Right lobe of liver (tissue), 4 donors: ENCODE data around the gene SLC39A13.

Source experiments
- POLR2A ChIP-seq: fragments of 450-650 bp; IDR thresholded peaks from one replicate; pipeline ENCODE4 v1.6.1; 2017; ENCODE audit warnings: antibody characterized with exemption, mild to moderate bottlenecking
- TF ChIP-seq, protein P1 (sequence below), 4 donors: fragments of 200-600 bp in 3 of 4; fragments of 450-650 bp in 1 of 4; IDR thresholded peaks; one replicate each; pipeline versions ENCODE4 v1.5.1 to v1.8.0; 2016 to 2022; ENCODE audit warnings: antibody characterized with exemption in 4 of 4, mild to moderate bottlenecking in 2 of 4
- donor health status: DM: no; HTN: no; CAD: no.
- donor health status: DM: no; HTN: no; CAD: no.
- donor health status: DM: no; HTN: yes; CAD: no.

DNA sequence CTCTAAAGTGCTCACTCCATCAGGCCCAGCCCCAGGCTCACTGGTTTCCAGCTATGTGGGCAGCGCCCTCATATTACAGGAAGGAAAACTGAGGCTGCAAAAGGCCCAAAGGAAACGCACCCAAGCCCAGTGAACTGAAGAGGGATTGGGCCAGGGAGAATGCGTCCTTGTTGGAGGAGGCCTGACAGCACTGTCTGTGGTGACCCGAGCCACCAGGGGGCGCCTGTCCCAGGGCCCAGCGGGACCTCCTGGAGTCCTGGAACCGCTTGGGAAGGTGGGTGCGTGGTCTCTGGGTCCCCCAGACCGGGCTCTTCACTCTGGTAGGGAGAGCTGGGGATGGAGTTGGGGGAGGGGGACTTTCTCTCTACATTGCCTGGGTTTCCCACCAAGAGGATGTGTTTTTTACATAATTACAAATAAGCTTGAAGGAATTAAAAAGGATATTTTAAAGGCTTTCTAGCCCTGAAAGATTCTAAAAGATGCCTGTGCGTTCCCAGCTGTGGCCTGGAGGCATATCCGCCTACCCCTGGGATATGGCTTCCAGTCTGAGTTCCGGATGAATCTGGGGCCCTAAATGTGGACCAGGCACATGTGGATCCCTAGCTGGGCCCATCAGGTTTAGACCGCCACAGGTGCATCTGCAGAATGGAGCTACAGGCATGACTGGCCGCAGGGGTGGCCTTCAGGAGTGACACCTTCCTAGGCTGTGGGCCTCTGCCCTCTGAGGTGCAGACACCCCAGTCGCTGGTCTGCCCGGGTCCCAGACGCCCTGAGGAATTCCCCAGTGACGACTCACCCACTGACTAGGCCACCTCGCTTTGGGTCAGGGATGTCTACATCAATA lies 34.3 kb upstream of the SLC39A13 start:
- TF ChIP-seq, protein P1, sequence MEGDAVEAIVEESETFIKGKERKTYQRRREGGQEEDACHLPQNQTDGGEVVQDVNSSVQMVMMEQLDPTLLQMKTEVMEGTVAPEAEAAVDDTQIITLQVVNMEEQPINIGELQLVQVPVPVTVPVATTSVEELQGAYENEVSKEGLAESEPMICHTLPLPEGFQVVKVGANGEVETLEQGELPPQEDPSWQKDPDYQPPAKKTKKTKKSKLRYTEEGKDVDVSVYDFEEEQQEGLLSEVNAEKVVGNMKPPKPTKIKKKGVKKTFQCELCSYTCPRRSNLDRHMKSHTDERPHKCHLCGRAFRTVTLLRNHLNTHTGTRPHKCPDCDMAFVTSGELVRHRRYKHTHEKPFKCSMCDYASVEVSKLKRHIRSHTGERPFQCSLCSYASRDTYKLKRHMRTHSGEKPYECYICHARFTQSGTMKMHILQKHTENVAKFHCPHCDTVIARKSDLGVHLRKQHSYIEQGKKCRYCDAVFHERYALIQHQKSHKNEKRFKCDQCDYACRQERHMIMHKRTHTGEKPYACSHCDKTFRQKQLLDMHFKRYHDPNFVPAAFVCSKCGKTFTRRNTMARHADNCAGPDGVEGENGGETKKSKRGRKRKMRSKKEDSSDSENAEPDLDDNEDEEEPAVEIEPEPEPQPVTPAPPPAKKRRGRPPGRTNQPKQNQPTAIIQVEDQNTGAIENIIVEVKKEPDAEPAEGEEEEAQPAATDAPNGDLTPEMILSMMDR (IDR thresholded peaks at IDR 0.05): peak; percentile 87 to 97 (median 96)
- TF ChIP-seq POLR2A: no peak
